Tibial artery (tissue), 4 donors: ENCODE results near the gene PDE6H.

Source experiments
- DNase-seq, 2 donors: peaks; one replicate each; pipeline ENCODE4 v3.0.0-alpha.2; 2019
- H3K27ac ChIP-seq, 2 donors: fragments of 200-600 bp; sonication (generic) in 1 of 2; 1 replicate in 1 of 2; 2 replicates in 1 of 2; pipeline ENCODE4 v1.5.1; 2018 to 2019; ENCODE audit warnings: mild to moderate bottlenecking in 1 of 2
- H3K27me3 ChIP-seq, 2 donors: fragments of 200-600 bp; sonication (generic) in 1 of 2; one replicate each; pipeline versions ENCODE4 v1.5.1 to v1.6.0; 2016 to 2019
- H3K36me3 ChIP-seq, 3 donors: fragments of 200-600 bp; sonication (generic) in 2 of 3; one replicate each; pipeline ENCODE4 v1.5.1; 2016 to 2019; ENCODE audit warnings: mild to moderate bottlenecking in 2 of 3
- H3K4me1 ChIP-seq, 4 donors: fragments of 200-600 bp; sonication (generic) in 2 of 4; 1 replicate in 3 of 4; 2 replicates in 1 of 4; pipeline ENCODE4 v1.5.1; 2016 to 2019
- H3K4me3 ChIP-seq, 2 donors: fragments of 200-600 bp; sonication (generic) in 1 of 2; 1 replicate in 1 of 2; 2 replicates in 1 of 2; pipeline ENCODE4 v1.5.1; 2018 to 2019; ENCODE audit warnings: mild to moderate bottlenecking in 2 of 2
- H3K9me3 ChIP-seq, 3 donors: fragments of 200-600 bp; sonication (generic) in 1 of 3; one replicate each; pipeline ENCODE4 v1.5.1; 2016 to 2019
- CTCF ChIP-seq, 2 experiments: fragments of 200-600 bp in 1 of 2; fragments of 450-650 bp in 1 of 2; IDR thresholded peaks; one replicate each; pipeline ENCODE4 v1.5.1; 2017 to 2019; ENCODE audit warnings: antibody characterized with exemption in 2 of 2, mild to moderate bottlenecking in 1 of 2, moderate library complexity in 1 of 2
- intact Hi-C: fragments of 100-400 bp; cut with DNase I; formaldehyde crosslinking; loops from one replicate; pipeline ENCODE4 v1.15.0; 2023; ENCODE audit warnings: low total_unique reads

PDE6H gene

DNA sequence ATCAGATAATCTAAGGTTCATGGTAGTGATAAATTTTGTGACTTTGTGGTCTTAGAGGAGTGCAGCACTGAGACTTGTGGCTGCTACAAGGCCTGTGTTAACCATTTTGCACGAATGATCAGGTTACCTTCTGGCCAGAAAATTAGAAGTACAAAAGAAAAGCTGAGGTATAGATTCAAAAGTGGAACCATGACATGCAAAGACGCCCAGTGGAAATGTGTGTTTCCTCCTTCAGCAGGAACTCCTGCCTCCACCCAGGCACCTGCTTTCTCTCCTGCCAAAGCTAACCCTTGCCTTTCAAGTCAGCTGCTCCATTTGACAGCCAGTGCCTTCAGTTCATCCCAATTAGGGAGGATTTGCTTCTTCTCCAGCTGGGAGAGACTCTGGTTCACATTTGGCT, 10.1 kb downstream of the PDE6H start:
- Histone ChIP-seq H3K9me3 (no peaks in the 10 kb centered on the region), H3K27me3 (no peaks in the 10 kb centered on the region), H3K4me3 (no peak overlapping the region), H3K4me1 (no peaks in the 10 kb centered on the region), H3K36me3 (no peaks in the 10 kb centered on the region), H3K27ac (no peak overlapping the region)
- no peak for DNase-seq
- intact Hi-C loops = loop anchor here (10.0 kb wide), 1 partner anchor 48 kb away; the partner anchor contains the start of gene ERP27
- TF ChIP-seq CTCF (IDR thresholded peaks at IDR 0.05) = no peak

GRCh38 chr12:14984036-14984435, 11.2 kb downstream of the PDE6H start:
- intact Hi-C loops = loop anchor here (10.0 kb wide), 1 partner anchor 49 kb away; the partner anchor contains the start of gene ERP27
- no peak for TF ChIP-seq CTCF (IDR thresholded peaks at IDR 0.05)

GRCh38 chr12:14984766-14985285, 12.0 kb downstream of the PDE6H start:
- no peaks in the 10 kb centered on the region for H3K27me3 ChIP-seq
- H3K4me1 ChIP-seq = no peaks in the 10 kb centered on the region
- no peak for DNase-seq
- H3K36me3 ChIP-seq = no peaks in the 10 kb centered on the region
- H3K27ac ChIP-seq = no peak overlapping the region
- intact Hi-C loops = loop anchor here (5.0 to 10.0 kb wide), 2 partner anchors 50 to 138 kb away; partner anchors contain the start of gene ERP27
- no peaks in the 10 kb centered on the region for H3K9me3 ChIP-seq
- no peak overlapping the region for H3K4me3 ChIP-seq
- no peak for TF ChIP-seq CTCF (IDR thresholded peaks at IDR 0.05)

More at GRCh38 chr12:14984036-14984435, 11.2 kb downstream of the PDE6H start:
- Histone ChIP-seq H3K9me3 (no peaks in the 10 kb centered on the region), H3K36me3 (no peaks in the 10 kb centered on the region), H3K27ac (no peak overlapping the region), H3K27me3 (no peaks in the 10 kb centered on the region), H3K4me1 (no peaks in the 10 kb centered on the region), H3K4me3 (no peak overlapping the region)
- DNase-seq = no peak

GRCh38 chr12:14986449-14986848, 13.6 kb downstream of the PDE6H start:
- DNase-seq = no peak
- no peaks in the 10 kb centered on the region for H3K9me3 ChIP-seq
- TF ChIP-seq CTCF (IDR thresholded peaks at IDR 0.05) = peak in 1 of 2 experiments; percentile 12
- H3K27ac ChIP-seq = no peak overlapping the region
- no peaks in the 10 kb centered on the region for H3K36me3 ChIP-seq
- intact Hi-C loops = loop anchor here (5.0 to 10.0 kb wide), 2 partner anchors 52 to 139 kb away; partner anchors contain the start of gene ERP27
- H3K27me3 ChIP-seq = no peaks in the 10 kb centered on the region
- no peaks in the 10 kb centered on the region for H3K4me1 ChIP-seq
- H3K4me3 ChIP-seq = no peak overlapping the region

GRCh38 chr12:14988035-14988434, 15.2 kb downstream of the PDE6H start:
- no peak overlapping the region for H3K27ac ChIP-seq
- DNase-seq = no peak
- TF ChIP-seq CTCF (IDR thresholded peaks at IDR 0.05) = no peak
- H3K9me3 ChIP-seq = no peaks in the 10 kb centered on the region
- intact Hi-C loops = loop anchor here (5.0 to 10.0 kb wide), 2 partner anchors 53 to 141 kb away; partner anchors contain the start of gene ERP27
- no peaks in the 10 kb centered on the region for H3K36me3 ChIP-seq
- H3K4me3 ChIP-seq = no peak overlapping the region
- no peaks in the 10 kb centered on the region for H3K4me1 ChIP-seq
- H3K27me3 ChIP-seq = no peaks in the 10 kb centered on the region
